Astrocyte of the spinal cord (primary cell): Measurements from ENCODE around the gene POTEJ.
"Not testable (repeated sequence)": the region's sequence is repeated elsewhere in the genome, so short reads cannot be mapped to it uniquely, and the experiment has no call there.

Experiments
- DNase-seq: peaks from one replicate; pipeline ENCODE4 v3.0.0; 2011; ENCODE audit warnings: low read depth, low spot score
- H3K4me3 ChIP-seq: 2 replicates; pipeline ENCODE4 v1.5.1; 2011; ENCODE audit warnings: low read depth, mild to moderate bottlenecking, low read length, moderate library complexity
- in situ Hi-C: cut with HindIII; loops from 2 replicates; pipeline ENCODE4 v1.10.0; 2017; ENCODE audit warnings: low sequenced_read_pairs

The POTEJ gene

DNA sequence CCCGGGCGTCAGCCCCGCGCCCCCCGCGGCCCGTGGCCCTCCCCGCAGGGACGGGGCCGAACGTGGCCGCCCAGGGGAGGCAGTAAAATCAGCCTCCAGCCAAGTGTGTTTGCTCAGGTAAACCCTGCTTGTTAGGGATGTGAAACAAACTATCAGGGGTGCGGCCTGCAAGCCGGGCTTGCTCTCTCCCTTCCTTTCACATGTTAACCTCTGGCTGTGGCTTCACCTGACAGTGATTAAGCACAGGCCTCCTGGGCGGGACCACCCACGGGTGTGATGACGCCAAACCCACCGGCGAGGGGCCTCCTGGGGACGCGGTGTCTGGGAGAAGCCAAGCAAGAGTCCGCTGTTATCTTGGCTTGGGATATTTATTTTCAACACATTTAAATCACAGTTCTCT lies 13.2 kb upstream of the POTEJ start:
- DNase-seq, in situ Hi-C loops, H3K4me3 ChIP-seq: not testable (repeated sequence)

DNA sequence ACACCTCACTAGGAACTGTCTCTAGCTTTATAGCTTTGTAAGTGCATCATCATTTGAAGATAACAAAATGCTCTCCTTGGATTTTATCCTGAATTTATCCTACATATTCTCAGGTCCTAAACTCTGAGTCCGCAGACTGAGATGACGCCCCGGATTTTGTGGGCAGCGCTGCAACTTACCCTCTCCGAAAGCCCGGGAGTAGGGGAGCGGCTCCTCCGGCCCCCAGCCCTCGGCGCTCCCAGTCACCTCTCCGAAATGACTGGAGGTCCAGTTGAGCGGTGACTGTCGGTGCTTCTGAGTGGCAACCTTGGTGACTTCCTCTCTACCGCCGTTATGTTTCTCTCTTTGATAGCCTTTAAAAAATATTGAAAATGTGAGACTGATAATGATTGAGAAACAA lies 12.8 kb upstream of the POTEJ start:
- H3K4me3 ChIP-seq, in situ Hi-C loops, DNase-seq: not testable (repeated sequence)

DNA sequence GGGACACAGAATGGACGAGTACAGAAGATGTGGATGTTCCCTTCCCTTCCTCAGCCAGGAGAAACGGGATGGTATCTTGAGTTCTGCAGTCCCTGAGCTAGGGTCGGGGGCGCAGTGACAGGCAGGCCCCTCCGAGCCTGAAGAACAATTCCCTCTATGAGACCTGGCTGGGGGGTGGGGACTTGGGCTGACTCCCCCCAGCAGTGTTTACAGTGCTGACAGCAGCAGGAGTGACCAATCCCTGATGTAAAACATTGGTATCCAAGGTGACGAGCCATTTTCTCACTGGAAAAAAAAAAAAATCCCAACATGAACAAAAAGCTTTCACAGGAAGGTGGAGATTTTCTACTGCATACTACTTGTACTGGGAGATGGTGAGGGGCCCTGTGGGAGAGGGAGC lies 11.8 kb upstream of the POTEJ start, which contains the start of gene CFC1:
TSS of gene CFC1 (minus strand) at position 183 of the 400 bp plus-strand sequence. CDS start 288 bp downstream, outside the sequence.
- in situ Hi-C loops, DNase-seq, H3K4me3 ChIP-seq: not testable (repeated sequence)

DNA sequence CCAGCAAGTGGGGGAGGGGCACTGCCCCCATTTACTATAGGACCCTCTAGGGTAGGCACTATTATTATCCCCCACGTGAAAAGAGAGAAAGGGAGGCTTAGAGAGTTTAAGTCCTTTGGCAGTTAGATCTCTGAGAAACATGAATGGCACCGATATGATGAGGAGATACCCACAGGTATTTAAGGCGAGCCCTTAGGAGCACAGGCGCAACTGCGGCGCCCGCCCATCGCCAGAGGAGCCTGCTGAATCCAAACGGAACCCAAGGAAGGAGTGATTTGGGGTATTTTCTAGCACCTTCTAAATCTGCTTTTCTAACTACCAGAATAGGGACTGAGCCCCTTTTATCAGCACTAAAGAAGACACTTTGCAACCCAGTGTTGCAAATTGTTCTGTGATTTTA lies 11.3 kb upstream of the POTEJ start:
- DNase-seq, H3K4me3 ChIP-seq, in situ Hi-C loops: not testable (repeated sequence)

DNA sequence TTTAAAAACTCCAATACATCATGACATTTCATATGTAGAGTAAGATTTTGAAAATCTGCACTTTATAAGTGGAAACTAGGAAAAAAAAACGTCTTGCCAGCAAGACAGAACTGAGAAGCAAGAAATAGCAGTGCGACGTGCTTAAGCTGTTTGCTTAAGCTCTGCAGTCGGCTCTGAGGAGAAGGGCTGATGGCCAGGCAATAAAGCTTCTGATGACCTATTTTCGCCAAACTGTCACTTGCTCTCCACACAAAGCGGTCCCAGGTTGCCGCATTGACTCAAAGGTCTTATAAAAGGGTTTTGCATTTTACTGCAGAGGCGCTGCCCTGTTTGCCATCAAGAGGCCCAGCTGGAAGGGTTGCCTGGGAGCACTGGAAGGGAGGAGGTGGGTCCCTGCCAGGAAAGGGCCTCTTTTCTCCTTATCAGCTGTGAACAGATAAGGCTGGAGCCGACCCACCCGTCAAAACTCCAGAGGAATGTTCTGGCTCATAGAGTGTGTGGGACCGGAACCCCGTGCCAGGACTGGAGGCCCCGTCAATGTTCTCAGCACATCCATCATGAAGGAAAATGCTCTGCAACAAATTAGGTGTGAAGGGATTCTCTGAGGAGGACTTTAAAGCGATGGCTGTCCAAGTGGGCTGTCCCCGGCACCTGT lies 9.5 kb upstream of the POTEJ start:
- DNase-seq, H3K4me3 ChIP-seq, in situ Hi-C loops: not testable (repeated sequence)

DNA sequence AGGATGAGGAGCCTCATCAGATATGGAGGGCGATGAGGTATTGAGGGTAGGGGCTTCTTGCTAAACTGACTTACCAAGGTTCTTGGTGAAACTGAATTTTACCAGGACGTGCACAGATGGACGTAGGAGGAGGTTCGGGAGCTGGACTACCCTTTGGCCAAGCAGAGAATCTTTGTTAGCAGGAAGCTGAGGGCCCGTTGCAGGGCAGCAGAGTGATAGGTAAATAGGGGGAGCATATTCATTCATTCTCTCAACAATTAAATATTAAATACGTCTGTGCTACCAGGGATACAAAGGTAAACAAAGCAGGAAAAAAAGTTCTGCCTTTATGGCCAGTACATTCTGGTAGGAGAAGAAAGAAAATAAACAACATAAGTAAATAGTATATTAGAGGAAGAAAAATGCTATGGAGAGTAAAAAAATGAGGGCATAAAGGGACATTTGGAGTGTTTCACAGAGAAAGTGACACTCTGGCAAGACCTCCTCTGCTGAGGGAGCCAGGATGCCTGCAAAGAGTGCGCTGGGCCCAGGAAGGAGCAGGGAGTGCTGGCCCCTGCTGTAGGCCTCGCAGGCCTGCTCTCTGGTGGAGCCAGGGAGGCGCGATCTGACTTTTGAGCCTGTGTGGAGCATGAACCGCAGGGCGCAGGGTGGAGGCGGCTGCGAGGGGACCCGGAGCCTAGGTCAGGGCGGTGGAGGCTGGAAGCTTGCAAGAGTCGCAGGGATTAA lies 2.8 kb upstream of the POTEJ start:
- in situ Hi-C loops, DNase-seq, H3K4me3 ChIP-seq: not testable (repeated sequence)

DNA sequence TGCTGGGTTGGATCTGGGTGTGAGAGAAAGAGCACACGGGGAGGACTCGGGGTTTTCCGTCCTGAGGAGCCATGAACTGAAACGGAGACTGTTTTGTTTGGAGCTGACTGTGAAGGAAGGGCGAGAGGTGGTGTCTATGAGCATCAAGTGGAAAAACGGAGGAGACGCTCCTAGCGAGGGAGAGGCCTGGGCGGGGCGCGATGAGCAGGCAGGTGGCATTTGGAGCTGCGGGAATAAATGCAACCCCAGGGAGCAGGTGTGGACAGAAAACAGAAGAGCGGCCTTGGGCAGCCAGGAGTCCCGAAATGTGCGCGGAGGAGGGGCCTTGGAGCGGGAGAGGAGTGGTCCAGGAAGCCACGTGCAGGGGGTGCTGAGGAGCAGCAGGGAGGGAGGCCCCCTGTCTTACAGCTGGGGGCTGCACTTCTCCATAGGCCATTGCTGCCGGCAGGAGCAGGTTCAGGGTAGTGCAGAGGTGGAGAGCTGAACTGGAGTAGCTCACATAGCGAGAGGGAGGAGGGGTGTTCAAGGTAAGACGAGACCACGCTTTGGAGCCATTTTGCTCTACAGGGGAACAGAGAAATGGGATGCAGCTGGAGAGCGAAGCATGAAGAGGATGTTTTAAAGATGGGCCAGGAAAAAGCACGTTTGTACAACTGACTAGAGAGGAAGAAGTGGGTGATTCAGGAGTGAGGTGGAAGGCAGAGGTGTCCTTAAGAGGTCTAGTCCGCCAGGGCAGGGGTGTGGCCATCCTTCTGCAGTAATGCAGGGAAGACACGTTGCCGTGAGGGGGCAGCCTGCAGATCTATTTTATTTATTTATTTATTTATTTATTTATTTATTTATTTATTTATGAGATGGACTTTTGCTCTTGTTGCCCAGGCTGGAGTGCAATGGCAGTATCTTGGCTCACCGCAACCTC lies 2.0 kb upstream of the POTEJ start:
- H3K4me3 ChIP-seq, DNase-seq, in situ Hi-C loops: not testable (repeated sequence)

DNA sequence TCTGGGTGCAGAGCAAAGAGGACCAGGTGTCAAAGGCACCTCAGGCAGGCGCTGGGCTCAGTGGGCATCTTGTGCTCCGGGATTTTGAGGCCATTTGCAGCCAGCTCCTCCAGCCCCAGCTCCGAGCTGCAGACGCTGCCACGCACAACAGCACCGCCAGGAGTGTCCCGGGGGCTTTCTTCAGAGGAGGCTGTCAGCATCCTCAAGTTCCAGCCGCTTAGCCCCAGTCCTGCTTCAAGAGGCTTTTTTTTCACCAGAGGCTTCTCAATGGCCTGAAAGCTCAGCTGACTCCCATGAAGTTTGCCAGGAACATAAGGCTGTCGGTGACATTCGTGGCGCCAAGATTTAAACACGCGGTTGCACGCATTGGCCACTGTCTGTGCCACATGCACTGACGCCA lies 754 bp upstream of the POTEJ start:
- DNase-seq, in situ Hi-C loops, H3K4me3 ChIP-seq: not testable (repeated sequence)

DNA sequence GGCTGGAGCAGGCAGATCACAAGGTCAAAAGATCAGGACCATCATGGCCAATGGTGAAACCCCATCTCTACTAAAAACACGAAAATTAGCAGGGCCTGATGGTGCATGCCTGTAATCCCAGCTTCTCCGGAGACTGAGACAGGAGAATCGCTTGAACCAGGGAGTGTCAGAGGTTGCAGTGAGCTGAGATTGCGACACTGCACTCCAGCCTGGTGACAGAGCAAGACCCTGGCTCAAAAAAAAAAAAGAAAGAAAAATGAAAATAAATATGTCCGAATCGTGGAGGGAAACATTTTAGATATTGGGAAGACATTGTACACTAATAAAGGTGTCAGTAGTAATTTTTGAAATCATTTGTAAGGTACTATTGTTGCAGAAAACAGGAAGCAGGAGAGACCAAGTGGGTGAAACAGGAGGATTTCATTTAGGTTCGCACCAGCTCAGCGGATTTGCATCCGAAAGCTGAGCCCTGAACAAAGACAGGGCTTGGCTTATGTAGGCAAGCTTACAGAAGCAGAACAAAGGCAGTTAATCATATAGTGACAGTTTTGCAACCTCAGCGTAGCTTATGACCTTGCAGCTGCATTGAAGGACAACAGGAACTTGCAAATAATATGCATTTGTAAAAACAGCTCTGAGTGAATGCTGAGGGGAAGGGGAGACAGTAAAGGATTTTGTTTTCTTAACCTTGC lies 17.7 kb downstream of the POTEJ start:
- DNase-seq, in situ Hi-C loops, H3K4me3 ChIP-seq: not testable (repeated sequence)

DNA sequence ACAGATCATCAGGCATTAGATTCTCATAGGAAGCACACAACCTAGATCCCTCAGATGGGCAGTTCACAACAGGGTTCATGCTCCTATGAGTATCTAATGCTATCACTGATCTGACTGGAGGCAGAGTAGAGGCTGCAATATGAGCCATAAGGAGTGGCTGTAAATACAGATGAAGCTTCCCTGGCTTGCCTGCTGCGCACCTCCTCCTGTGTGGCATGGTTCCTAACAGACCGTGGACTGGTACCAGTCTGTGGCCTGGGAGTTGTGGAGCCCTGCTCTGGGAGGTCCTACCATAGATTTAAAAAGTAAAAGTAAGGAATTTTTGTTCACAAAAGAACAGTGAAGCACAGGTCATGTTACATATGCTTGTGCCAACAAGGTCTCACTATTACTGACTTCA lies 27.7 kb downstream of the POTEJ start:
- DNase-seq, H3K4me3 ChIP-seq, in situ Hi-C loops: not testable (repeated sequence)

DNA sequence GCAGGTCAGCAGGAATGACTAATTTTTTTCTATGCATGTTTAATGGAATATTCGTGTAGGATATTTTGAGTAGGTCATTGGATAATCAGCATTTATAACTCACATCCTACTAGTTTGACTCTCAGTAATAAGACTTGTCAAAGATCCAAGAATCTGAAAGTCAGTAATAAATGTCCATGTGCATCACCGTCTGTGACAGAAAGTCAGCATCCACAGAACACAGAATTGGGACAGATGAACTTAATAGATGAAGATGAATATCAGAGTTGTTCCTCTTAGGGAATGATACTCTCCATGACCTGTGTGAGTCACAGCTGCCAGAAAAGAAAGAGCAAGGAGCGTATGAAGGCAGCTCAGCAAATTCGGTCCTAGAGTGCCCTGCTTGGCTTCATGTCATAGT lies 30.4 kb downstream of the POTEJ start:
- DNase-seq, in situ Hi-C loops: not testable (repeated sequence)

DNA sequence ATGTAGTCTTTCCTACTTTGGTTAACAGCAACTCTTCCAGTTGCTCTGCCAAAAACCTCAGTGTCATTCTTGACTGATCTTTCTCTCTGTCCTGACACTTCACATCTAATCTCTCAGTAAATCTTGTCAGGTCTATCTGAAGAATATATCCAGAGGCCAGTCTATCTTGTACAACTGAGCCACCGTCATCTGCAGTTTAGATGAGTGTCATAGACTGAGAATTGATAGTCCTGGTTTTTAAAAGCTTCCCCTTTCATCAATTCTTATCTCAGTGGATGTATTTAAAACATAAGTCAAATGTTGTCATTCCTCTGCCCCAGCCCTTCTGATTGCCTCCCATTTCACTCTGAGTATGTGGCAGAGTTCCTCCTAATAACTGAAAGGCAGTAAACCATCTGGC lies 38.0 kb downstream of the POTEJ start:
- in situ Hi-C loops, H3K4me3 ChIP-seq, DNase-seq: not testable (repeated sequence)

More for the DNA sequence above, 30.4 kb downstream of the POTEJ start:
- not testable (repeated sequence) for H3K4me3 ChIP-seq

DNA sequence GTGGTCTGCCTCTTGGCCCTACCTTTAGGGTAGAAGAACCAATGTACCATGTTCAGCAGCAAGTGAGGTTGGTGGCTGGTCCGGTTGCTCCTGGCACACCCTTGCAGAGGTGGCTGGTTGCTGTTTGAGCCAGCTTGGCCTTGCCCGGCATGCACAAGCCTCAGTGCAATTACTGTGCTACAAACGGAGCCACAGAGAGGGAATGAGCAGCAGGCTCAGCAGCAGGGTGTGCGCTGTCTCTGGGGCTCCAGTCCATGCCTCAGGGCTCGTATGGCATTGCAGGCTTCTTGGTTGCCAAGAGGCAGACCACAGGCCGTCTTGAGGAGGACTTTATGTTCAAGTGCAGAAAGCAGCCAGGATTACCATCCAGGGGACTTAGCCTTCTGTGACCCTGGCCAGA lies 53.3 kb downstream of the POTEJ start:
- DNase-seq, H3K4me3 ChIP-seq, in situ Hi-C loops: not testable (repeated sequence)

DNA sequence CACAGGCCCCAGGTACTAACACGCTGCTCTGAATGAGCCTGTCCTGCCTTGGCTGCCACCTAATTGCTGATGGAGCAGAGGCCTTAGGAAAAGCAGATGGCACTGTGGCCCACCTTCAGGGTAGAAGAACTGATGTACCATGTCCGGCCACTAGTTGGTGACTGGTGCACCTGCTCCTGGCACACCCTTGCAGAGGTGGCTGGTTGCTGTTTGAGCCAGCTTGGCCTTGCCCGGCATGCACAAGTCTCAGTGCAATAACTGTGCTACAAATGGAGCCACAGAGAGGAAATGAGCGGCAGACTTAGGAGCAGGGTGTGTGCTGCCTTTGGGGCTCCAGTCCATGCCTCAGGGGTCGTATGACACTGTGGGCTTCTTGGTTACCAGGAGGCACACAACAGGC lies 54.4 kb downstream of the POTEJ start:
- in situ Hi-C loops, H3K4me3 ChIP-seq: not testable (repeated sequence)

DNA sequence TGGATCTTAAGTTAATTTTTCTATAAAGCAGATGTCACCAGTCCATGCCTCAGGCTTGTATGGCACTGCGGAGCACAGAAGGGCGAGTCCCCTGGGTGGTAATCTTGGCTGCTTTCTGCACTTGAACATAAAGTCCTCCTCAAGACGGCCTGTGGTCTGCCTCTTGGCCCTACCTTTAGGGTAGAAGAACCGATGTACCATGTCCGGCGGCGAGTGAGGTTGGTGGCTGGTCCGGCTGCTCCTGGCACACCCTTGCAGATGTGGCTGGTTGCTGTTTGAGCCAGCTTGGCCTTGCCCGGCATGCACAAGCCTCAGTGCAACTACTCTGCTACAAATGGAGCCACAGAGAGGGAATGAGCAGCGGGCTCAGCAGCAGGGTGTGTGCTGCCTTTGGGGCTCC lies 56.3 kb downstream of the POTEJ start:
- H3K4me3 ChIP-seq, DNase-seq, in situ Hi-C loops: not testable (repeated sequence)

More for the DNA sequence above, 54.4 kb downstream of the POTEJ start:
- not testable (repeated sequence) for DNase-seq

DNA sequence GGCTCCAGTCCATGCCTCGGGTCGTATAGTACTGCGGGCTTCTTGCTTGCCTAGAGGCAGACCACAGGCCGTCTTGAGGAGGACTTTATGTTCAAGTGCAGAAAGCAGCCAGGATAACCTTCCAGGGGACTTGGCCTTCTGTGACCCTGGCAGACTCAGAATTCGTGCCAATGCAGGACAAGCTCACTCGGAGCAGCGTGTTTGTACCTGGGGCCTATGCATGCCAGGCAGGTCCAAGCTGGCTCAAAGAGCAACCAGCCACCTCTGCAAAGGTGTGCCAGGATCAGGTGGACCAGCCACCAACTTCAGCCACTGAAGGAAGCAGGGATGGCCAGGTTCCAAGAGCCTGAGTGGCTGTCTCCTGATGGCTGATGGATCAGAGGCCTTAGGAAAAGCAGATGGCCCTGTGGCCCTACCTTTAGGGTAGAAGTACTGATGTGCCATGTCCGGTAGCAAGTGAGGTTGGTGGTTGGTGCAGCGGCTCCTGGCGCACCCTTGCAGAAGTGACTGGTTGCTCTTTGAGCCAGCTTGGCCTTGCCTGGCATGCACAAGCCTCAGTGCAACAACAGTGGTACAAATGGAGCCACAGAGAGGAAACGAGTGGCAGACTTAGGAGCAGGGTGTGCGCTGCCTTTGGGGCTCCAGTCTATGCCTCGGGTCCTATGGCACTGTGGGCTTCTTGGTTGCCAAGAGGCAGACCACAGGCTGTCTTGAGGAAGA lies 58.9 kb downstream of the POTEJ start:
- DNase-seq, in situ Hi-C loops, H3K4me3 ChIP-seq: not testable (repeated sequence)
